ENCODE data around the gene BACH1.
A peak's percentile ranks its signal among the peaks of the same experiment; 100 is the strongest.
"Not testable (repeated sequence)": the region's sequence is repeated elsewhere in the genome, so short reads cannot be mapped to it uniquely, and the experiment has no call there.

The BACH1 gene

GRCh38 chr21:29350246-29350779, 51.6 kb downstream of the BACH1 start:
- no peak for DNase-seq

- DNase-seq, result no peak
These were observed 53.0 kb downstream of the BACH1 start for GRCh38 chr21:29351691-29352090.

GRCh38 chr21:29355043-29355710, 56.5 kb downstream of the BACH1 start:
- not testable (repeated sequence) for DNase-seq

- DNase-seq, result not testable (repeated sequence)
These were observed 57.6 kb downstream of the BACH1 start for GRCh38 chr21:29356291-29356690.

- DNase-seq, result not testable (repeated sequence)
These were observed 58.1 kb downstream of the BACH1 start for GRCh38 chr21:29356810-29357209.

- no peak for DNase-seq
These were observed 61.0 kb downstream of the BACH1 start for GRCh38 chr21:29359718-29360117.

GRCh38 chr21:29360799-29361765, 62.4 kb downstream of the BACH1 start:
- DNase-seq, result no peak

- no peak for DNase-seq
These were observed 64.0 kb downstream of the BACH1 start for GRCh38 chr21:29362758-29363157.

GRCh38 chr21:29365661-29366265, 67.0 kb downstream of the BACH1 start:
- DNase-seq, result no peak

- DNase-seq, result no peak
These were observed 67.8 kb downstream of the BACH1 start for GRCh38 chr21:29366532-29366931.

- DNase-seq, result no peak
These were observed 68.6 kb downstream of the BACH1 start for GRCh38 chr21:29367335-29367734.

- DNase-seq, result no peak
These were observed 70.2 kb downstream of the BACH1 start for GRCh38 chr21:29368906-29369305.

- no peak for DNase-seq
These were observed 72.7 kb downstream of the BACH1 start for GRCh38 chr21:29371464-29371863.

- DNase-seq, result peak; percentile 56
These were observed 73.5 kb downstream of the BACH1 start for GRCh38 chr21:29372063-29372802.

- no peak for DNase-seq
These were observed 75.8 kb downstream of the BACH1 start for GRCh38 chr21:29374481-29374880.

- DNase-seq, result peak; percentile 13
These were observed 77.8 kb downstream of the BACH1 start for GRCh38 chr21:29376556-29376955.

GRCh38 chr21:29377266-29377665, 78.5 kb downstream of the BACH1 start:
- DNase-seq, result no peak

GRCh38 chr21:29378832-29379231, 80.1 kb downstream of the BACH1 start:
- DNase-seq, result no peak

GRCh38 chr21:29379517-29380054, 80.9 kb downstream of the BACH1 start:
- no peak for DNase-seq

- no peak for DNase-seq
These were observed 83.4 kb downstream of the BACH1 start for GRCh38 chr21:29382030-29382654.

GRCh38 chr21:29384683-29385359, 86.1 kb downstream of the BACH1 start:
- DNase-seq, result no peak
